Smooth muscle cell (in vitro differentiated cells): ENCODE data around the gene ROPN1L. TPM values are rescaled to one million over a fixed set of nuclear protein-coding genes. Genes with fewer than 3 reads are reported as not detected.

Experiments
- DNase-seq: peaks from one replicate; lab custom pipeline; 2025; ENCODE audit not compliant: unreplicated experiment; lab: John Stamatoyannopoulos, UW
- H2AFZ ChIP-seq: fragments of 200-600 bp; sonication (generic); 2 replicates; pipeline ENCODE4 v1.6.0; 2016; ENCODE audit warnings: antibody characterized with exemption, low read depth, mild to moderate bottlenecking
- H3F3A ChIP-seq: fragments of 200-600 bp; sonication (generic); 2 replicates; pipeline ENCODE4 v1.6.0; 2017; ENCODE audit warnings: antibody characterized with exemption, low read depth
- H3K27ac ChIP-seq: fragments of 200-600 bp; sonication (generic); 2 replicates; pipeline ENCODE4 v1.5.1; 2016; ENCODE audit warnings: low read depth, mild to moderate bottlenecking
- H3K27me3 ChIP-seq: fragments of 200-600 bp; sonication (generic); 2 replicates; pipeline ENCODE4 v1.6.1; 2016; ENCODE audit warnings: low read depth, mild to moderate bottlenecking
- H3K36me3 ChIP-seq: fragments of 200-600 bp; sonication (generic); 2 replicates; pipeline ENCODE4 v1.5.1; 2016; ENCODE audit warnings: low read depth
- H3K4me1 ChIP-seq: fragments of 200-600 bp; sonication (generic); 2 replicates; pipeline ENCODE4 v1.5.1; 2016; ENCODE audit warnings: low read depth
- H3K4me2 ChIP-seq: fragments of 200-600 bp; sonication (generic); 2 replicates; pipeline ENCODE4 v1.6.0; 2016; ENCODE audit warnings: mild to moderate bottlenecking
- H3K4me3 ChIP-seq: fragments of 200-600 bp; sonication (generic); 2 replicates; pipeline ENCODE4 v1.5.1; 2016; ENCODE audit warnings: mild to moderate bottlenecking
- H3K79me2 ChIP-seq: fragments of 200-600 bp; sonication (generic); 2 replicates; pipeline ENCODE4 v1.6.0; 2016; ENCODE audit warnings: low read depth, mild to moderate bottlenecking
- H3K9ac ChIP-seq: fragments of 200-600 bp; sonication (generic); 2 replicates; pipeline ENCODE4 v1.6.0; 2016; ENCODE audit warnings: low read depth
- H3K9me3 ChIP-seq: fragments of 200-600 bp; sonication (generic); replicated peaks from 2 replicates; pipeline ENCODE4 v1.5.1; 2016; ENCODE audit warnings: low read depth
- H4K20me1 ChIP-seq: fragments of 200-600 bp; sonication (generic); 2 replicates; pipeline ENCODE4 v1.6.0; 2016; ENCODE audit warnings: low read depth
- CTCF ChIP-seq: fragments of 200-600 bp; sonication (generic); IDR thresholded peaks from 2 replicates; pipeline ENCODE4 v1.5.1; 2017; ENCODE audit warnings: borderline replicate concordance, mild to moderate bottlenecking, antibody characterized with exemption; ENCODE audit not compliant: insufficient read depth, poor library complexity, severe bottlenecking
- WGBS: methylation state at CpG from one replicate; pipeline ENCODE4 v1.1.7; 2016; ENCODE audit warnings: low lambda C conversion rate; 5-methylcytosine and 5-hydroxymethylcytosine counted together
- polyA plus RNA-seq: library from polyadenylated mRNA; unstranded; fragments of >200 nt; fragmentation: Nextera tagmentation; extraction: Ambion mirVana; gene quantifications from 2 replicates; pipeline ENCODE4 v1.2.1, GENCODE V29; 2016
- total RNA-seq: library from RNA; depleted of rRNA; stranded (reverse); fragments of >200 nt; gene quantifications from 2 replicates; pipeline ENCODE4 v1.2.3, GENCODE V29; 2014

ROPN1L gene
- total and polyA plus RNA-seq, 2 experiments from 2014 or later = 3.0 TPM; not detected in 1

GRCh38 chr5:10465726-10466125 lies 24.0 kb downstream of the ROPN1L start:
- Histone ChIP-seq H4K20me1 (no peaks in the 10 kb centered on the region), H3K4me2 (no peak overlapping the region), H3F3A (no peaks in the 10 kb centered on the region), H3K4me3 (no peak overlapping the region), H3K27me3 (no peaks in the 10 kb centered on the region), H3K4me1 (peaks cover 8% of the 10 kb centered on the region), H3K9ac (no peak overlapping the region), H3K27ac (no peak overlapping the region), H2AFZ (no peak overlapping the region), H3K9me3 (no peaks in the 10 kb centered on the region), H3K36me3 (no peaks in the 10 kb centered on the region), H3K79me2 (no peaks in the 10 kb centered on the region)
- WGBS = 97% methylated on average over 10 of the region's 10 CpGs
- no peak for DNase-seq
- no peak for TF ChIP-seq CTCF

- Histone ChIP-seq H3K36me3 (no peaks in the 10 kb centered on the region), H3K4me1 (peaks cover 8% of the 10 kb centered on the region), H3F3A (no peaks in the 10 kb centered on the region), H3K79me2 (no peaks in the 10 kb centered on the region), H3K9ac (no peak overlapping the region), H3K9me3 (no peaks in the 10 kb centered on the region), H3K27ac (peak overlapping the region; percentile 25), H3K27me3 (no peaks in the 10 kb centered on the region), H2AFZ (no peak overlapping the region), H4K20me1 (no peaks in the 10 kb centered on the region), H3K4me2 (peak overlapping the region; percentile 81), H3K4me3 (no peak overlapping the region)
- no peak for DNase-seq
- no peak for TF ChIP-seq CTCF
- 89% methylated on average over 17 of the region's 17 CpGs for WGBS
These were observed 24.9 kb downstream of the ROPN1L start for GRCh38 chr5:10466446-10467073.

- H3K27ac ChIP-seq = peak overlapping the region; percentile 25
- H3K4me1 ChIP-seq = peaks cover 8% of the 10 kb centered on the region
- H3K79me2 ChIP-seq = no peaks in the 10 kb centered on the region
- no peaks in the 10 kb centered on the region for H3F3A ChIP-seq
- no peaks in the 10 kb centered on the region for H4K20me1 ChIP-seq
- 33% methylated on average over 21 of the region's 21 CpGs for WGBS
- no peaks in the 10 kb centered on the region for H3K9me3 ChIP-seq
- H3K36me3 ChIP-seq = no peaks in the 10 kb centered on the region
- H3K27me3 ChIP-seq = no peaks in the 10 kb centered on the region
- H2AFZ ChIP-seq = no peak overlapping the region
- no peak overlapping the region for H3K4me3 ChIP-seq
- no peak for DNase-seq
- H3K9ac ChIP-seq = no peak overlapping the region
- no peak for TF ChIP-seq CTCF
- H3K4me2 ChIP-seq = peak overlapping the region; percentile 81
These were observed 25.9 kb downstream of the ROPN1L start for GRCh38 chr5:10467281-10468198.
